Dermis microvascular lymphatic vessel endothelial cell (primary cell): ENCODE data around the gene MAN1C1. TPM values are rescaled to one million over a fixed set of nuclear protein-coding genes. Genes with fewer than 3 reads are reported as not detected.

Experiments
- DNase-seq, 2 donors: peaks; one replicate each; pipeline versions ENCODE4 v3.0.0 to v3.0.0-alpha.2; 2010; ENCODE audit warnings: low read depth in 2 of 2
- total RNA-seq: library from RNA; depleted of rRNA; stranded (reverse); fragments of >200 nt; gene quantifications from 2 replicates; pipeline ENCODE4 v1.2.1, GENCODE V29; 2014

MAN1C1 gene
- total RNA-seq, 1 donor from 2014 or later: 0.26 TPM

- no peak for DNase-seq
Observed at GRCh38 chr1:25677193-25677773, 60.7 kb downstream of the MAN1C1 start.

GRCh38 chr1:25679171-25679570 lies 62.6 kb downstream of the MAN1C1 start:
- DNase-seq: no peak

- DNase-seq: no peak
Observed at GRCh38 chr1:25680701-25681100, 64.1 kb downstream of the MAN1C1 start.

GRCh38 chr1:25682059-25682601 lies 65.5 kb downstream of the MAN1C1 start:
- no peak for DNase-seq

- DNase-seq: no peak
Observed at GRCh38 chr1:25683177-25683576, 66.6 kb downstream of the MAN1C1 start.

- DNase-seq: peak in 1 of 2 donors; percentile 10
Observed at GRCh38 chr1:25683731-25684130, 67.1 kb downstream of the MAN1C1 start.

GRCh38 chr1:25684216-25684965 lies 67.8 kb downstream of the MAN1C1 start:
- no peak for DNase-seq

GRCh38 chr1:25685211-25685750 lies 68.7 kb downstream of the MAN1C1 start:
- DNase-seq: no peak

GRCh38 chr1:25685938-25686665 lies 69.5 kb downstream of the MAN1C1 start:
- DNase-seq: no peak

- no peak for DNase-seq
Observed at GRCh38 chr1:25687221-25688017, 70.8 kb downstream of the MAN1C1 start.

GRCh38 chr1:25688390-25689119 lies 72.0 kb downstream of the MAN1C1 start:
- DNase-seq: no peak

GRCh38 chr1:25689686-25690381 lies 73.2 kb downstream of the MAN1C1 start:
- DNase-seq: no peak

- DNase-seq: no peak
Observed at GRCh38 chr1:25690396-25690956, 73.9 kb downstream of the MAN1C1 start.

- DNase-seq: no peak
Observed at GRCh38 chr1:25691211-25691610, 74.6 kb downstream of the MAN1C1 start.

GRCh38 chr1:25692560-25692959 lies 76.0 kb downstream of the MAN1C1 start:
- peak in 1 of 2 donors; percentile 25 for DNase-seq

GRCh38 chr1:25694167-25695007 lies 77.8 kb downstream of the MAN1C1 start:
- DNase-seq: no peak

- peak in 1 of 2 donors; percentile 79 for DNase-seq
Observed at GRCh38 chr1:25695090-25695770, 78.6 kb downstream of the MAN1C1 start.

- peak in 1 of 2 donors; percentile 78 for DNase-seq
Observed at GRCh38 chr1:25695771-25696311, 79.2 kb downstream of the MAN1C1 start.
